Putamen (tissue), 1 donor: ENCODE measurements around the gene HNRNPH3.
A peak's percentile ranks its signal among the peaks of the same experiment; 100 is the strongest.

ENCODE experiments used
- DNase-seq: peaks from one replicate; pipeline ENCODE4 v3.0.0-alpha.2; 2016; ENCODE audit warnings: low spot score

The HNRNPH3 gene

DNA sequence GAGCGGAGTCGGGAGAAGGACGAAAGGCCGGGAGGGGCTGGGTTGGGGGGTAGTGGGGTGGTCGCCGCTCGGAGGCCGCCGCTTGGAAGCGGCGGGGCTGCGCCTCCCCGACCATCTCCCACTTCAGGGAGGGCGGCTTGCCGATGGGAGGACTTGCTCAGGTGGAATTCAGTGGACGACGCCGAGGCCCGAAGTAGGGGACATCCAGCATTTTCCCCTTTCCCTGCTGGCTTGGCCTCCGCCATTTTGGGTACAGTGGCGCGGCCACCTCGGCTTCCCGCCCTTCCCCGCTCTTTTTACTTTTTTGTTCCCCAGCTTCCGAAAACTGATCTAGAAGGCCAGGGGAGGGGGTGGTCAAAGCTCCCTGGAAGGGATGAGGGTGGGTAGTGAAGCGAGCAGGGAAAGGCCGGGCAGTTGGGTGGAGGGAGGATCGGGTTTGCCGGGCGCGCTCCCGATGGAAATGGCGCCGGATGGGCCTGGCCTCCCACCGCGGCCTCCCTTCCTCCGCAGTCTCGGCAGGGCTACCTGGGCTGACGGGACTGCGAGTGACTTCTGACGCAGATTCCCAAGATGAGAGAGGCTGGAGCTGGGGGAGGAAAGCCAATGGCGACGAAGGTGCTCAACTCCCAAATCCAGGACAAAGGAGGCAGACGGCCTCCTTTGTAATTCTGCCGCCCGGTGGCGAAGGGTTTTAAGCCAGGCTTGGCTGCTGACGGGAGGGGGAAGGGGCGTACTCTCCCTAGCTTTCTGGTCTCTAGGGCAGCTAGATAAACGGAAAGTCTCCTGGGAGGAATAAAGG lies 594 bp downstream of the HNRNPH3 start, which contains the start of gene PBLD:
Gene PBLD (minus strand): TSS at position 670 of the 799 bp plus-strand sequence. CDS start 26,084 bp downstream, outside the sequence.
- DNase-seq: peak; percentile 79

DNA sequence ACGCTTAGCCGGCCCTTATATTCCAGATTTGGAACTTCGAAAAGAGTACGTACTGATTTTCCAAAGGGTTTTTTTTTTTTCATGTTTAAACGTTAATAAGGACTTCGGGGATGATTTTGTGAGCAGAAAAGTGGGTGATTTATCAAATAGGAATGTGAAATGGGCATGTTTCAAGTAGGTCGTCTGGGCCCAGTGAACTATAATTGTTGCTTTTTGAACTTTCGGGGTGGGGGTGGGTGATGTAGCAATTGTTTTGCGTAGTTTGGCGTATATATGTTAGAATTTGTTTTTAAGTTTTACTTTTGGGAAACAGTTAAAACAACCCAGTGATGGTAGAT lies 1.2 kb downstream of the HNRNPH3 start:
- no peak for DNase-seq

DNA sequence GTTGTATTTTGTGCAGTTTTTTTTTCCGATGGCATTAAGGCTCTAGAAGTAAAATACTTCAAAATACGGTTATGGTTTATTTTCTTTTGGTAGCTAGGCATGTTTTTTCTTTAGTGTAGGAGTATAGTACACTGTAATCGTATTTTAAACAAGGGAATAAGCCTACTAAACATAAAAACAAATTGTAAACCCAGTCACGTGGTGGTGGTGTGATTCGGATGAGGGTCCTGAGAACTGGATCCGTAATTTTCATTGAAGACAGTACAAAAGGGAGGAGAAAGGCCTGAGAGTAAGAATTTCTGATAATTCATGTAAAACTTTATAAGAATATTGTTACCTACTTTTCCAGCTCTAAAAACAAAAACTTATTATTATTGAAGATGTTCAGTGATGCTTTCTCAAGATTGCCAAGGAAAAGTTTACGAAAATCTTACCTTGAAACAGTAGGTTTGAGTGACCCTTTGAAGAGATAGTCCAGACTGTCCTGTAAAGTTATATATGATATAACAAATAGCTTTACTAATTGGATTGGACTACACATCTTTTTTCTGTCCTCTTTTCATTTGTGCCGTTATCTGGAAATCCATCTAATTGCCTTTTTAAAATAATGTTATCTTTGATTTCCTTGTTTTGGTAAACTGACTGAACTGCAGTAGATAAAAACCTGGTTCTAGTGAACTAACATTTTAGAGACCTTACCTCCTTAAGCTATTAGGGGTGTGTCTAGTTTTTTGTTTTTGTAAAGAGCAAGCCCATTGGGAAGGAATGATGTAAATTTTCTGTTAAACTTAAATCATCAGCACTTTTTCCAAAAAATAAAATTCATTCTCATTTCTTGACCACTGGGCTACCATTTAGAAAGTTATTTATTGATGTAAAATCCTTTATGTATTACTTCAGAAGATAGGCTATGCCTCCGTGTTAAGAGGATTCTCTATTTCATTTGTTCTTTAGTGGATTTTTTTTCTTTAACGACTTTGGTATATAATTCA lies 1.9 kb downstream of the HNRNPH3 start:
- DNase-seq: no peak

DNA sequence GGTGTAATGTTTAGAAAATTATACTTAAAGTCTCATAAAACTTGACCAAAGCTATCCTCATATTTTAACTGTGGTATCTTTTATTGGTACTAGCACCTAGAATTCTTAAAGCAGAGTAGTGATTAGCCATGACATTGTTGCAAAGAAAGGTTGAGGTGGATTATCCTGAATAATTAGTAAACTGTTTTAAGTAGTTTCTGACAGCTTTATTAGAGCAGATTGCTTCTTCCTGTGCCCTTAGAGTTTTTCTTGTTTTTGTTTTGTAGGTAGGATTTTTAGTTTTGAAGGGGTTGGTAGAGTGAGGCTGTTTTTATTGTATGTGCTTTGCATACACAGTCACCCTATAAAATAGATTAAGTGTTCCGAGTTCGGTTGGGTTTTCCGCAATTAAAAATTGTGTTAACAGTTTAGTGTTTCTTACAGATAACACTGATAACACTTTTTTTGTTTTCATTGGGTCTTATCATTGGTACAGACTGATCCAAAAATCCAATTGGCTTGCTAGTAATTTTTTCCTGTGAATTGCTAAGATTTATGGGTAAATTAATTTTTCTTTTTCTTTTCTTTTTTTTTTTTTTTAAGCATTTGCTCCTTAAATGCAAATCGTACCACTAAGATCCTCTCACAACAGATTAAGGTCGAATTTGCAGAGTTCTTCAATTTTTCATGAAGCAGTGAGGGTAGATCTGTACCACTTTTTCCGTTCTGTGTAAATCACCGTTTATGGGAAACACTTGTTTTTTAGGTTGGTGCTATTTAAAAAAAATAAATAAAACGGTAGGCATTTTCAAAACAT lies 3.0 kb downstream of the HNRNPH3 start:
- no peak for DNase-seq

DNA sequence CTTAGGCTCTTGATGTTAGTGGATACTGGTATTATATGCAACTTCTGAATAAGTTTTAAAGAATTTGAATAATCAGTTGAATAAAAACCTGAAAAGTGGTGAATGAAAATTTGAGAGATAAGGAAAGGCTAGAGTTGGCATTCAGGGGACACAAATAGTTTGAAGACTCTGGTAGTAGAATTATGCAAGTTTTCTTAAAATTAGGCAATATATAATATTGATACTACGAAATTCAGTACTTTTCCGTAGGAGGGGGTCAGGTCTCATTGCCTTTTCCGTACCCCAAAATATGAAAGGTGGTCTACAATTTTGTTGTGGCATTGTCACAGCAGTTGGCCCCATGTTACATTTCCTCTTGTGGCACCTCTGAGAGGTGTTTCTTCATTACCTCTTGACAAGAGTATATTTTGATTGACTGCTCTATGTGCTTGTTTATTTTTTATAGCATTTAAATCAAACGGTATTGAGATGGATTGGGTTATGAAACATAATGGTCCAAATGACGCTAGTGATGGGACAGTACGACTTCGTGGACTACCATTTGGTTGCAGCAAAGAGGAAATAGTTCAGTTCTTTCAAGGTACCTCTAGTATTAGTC lies 5.0 kb downstream of the HNRNPH3 start:
- DNase-seq: no peak

DNA sequence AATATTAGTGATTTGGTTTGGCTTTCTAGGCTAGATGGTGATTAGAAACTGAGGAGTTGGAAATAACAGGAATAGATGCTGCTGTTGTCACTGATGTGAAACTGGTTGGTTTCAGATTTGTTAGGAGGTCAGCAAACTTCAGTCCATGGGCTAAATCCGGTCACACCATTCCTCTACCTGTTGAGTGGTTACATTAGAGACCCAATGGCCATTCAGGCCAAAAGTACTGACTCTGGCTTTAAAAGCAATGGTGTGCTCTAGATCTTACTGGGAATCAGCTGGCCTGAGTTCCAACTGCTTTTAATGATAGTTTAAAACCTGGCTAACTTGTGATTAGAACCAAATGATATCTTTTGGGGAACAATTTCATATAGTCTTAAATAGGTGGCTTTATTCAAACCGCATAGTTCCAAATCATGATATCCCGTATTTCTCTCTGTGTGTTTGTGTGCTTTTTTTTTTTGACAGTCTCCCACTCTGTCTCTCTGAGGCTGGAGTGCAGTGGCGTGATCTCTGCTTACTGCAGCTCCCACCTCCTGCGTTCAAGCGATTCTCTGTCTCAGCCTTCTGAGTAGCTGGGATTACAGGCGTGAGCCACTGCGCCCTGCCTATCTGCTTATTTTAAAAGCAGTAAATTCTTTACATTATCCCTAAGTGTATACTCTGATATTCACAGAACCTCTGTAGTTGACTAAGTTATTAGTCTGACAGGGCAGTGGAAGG lies 8.7 kb downstream of the HNRNPH3 start:
- DNase-seq: no peak

DNA sequence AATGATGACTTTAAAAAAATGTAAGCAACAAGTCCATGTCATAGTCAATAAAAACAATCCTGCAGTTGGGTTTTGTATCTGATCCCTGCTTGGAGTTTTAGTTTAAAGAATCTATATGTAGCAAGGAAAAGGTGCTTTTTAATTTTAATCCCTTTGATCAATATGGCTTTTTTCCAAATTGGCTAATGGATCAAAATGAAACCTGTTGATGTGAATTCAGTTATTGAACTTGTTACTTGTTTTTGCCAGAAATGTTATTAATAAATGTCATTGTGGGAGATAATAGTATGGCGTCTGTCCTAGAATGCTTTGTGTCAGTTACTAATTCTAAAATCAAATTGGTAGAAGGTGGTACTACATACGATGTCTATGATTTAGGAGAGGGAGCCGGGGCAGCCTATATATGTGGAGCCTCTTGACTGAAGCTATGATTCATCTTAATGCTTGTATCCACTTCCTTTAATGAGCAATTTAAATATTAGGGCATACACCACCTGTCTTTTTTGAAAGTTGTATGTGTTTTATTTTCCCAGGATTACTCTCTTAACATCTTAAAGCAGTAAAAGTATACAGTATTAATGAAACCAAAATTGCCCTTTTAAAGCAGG lies 11.1 kb downstream of the HNRNPH3 start:
- DNase-seq: no peak

DNA sequence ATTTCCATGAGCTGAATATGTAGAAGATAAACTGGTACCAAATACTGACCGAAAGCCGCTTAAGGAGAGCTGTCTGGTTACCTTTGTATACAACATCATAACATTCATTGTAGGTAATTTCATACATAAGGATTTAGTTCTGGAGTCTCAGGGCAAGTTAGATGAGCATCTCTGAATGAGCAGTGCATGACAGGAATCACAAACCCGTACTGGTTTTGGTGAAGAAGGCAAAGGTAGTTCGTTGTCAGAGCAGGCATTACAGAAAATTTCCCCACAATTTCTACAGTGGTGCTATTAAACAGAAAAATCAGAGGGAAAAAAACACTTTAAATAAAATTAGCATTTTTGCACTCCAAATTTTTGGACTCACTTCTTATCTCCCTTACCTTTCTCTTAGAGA lies 13.8 kb downstream of the HNRNPH3 start:
- no peak for DNase-seq

DNA sequence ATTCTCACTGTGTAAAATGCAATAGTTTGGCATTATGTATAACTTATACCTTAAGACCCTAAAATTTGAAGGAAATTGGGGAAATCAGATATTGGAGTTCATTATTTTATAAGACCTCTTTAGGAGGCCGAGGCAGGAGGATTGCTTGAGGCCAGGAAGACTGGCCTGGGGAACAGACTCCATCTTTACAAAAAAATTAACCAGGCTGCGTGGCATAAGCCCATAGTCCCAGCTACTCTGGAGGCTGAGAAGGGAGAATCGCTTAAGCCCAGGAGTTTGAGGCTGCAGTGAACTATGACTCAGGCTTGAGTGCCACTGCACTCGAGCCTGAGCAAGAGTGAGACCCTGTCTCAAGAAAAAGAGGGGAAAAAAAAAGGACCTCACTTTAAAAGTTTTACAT lies 14.9 kb downstream of the HNRNPH3 start:
- no peak for DNase-seq

DNA sequence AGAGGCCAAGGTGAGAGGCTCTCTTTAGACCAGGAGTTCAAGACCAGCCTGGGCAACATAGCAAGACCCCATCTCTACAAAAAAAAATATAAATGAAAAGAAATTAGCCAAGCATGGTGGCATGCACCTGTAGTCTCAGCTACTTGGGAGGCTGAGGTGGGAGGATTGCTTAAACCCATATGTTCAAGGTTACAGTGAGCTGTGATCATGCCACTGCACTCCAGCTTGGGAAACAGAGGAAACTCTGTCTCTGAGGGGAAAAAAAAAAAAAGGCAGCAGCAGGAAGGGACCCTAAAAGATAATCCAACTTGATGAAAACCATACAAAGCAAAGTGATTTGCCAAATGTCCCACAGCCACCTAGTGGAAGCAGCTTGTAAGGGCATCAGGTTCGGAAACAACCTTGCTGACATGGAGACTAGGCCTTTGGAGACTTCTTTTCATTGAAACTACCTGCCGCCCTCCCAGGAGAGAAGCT lies 16.4 kb downstream of the HNRNPH3 start:
- DNase-seq: no peak

DNA sequence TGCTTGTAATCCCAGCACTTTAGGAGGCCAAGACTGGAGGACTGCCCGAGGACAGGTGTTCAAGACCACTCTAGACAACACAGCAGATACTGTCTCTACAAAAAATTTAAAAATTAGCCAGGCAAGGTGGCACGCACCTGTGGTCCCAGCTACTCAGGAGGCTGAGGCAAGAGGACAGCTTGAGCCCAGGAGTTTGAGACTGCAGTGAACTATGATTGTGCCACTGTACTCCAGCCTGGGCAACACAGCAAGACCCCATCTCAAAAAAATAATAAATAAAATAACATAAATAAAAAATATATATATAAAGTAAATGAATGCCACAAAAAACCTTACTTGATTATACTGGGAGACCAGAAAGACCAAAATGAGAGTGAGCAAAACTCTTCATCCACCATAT lies 21.7 kb downstream of the HNRNPH3 start:
- no peak for DNase-seq

DNA sequence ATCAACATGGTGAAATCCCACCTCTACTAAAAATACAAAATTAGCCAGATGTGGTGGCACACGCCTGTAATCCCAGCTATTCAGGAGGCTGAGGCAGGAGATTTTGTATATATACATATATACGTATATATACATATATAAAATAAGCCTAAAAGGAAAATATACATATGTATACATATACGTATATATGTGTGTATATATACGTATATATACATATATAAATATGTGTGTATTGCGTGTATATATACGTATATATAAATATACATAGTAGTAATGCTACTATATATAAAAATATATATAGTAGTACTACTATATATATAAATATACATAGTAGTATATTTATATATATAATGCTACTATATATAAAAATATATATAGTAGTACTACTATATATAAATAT lies 27.3 kb downstream of the HNRNPH3 start:
- DNase-seq: no peak

DNA sequence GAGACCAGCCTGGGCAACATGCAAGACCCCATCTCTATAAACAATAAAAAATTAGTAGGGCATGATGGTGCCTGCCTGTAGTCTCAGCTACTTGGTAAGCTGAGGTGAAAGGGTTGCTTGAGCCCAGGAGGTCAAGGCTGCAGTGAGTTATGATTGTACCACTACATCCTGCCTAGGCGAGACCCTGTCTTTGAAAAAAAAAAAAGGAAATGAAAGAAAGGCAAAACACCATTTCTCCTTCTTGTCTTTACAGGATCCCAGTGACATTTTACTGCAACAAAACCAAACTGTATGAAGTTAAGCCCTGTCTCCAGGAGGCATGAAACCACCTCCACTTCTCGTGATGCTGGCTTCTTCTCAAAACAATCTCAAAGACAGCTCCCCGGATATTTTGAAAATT lies 30.7 kb downstream of the HNRNPH3 start:
- DNase-seq: no peak

DNA sequence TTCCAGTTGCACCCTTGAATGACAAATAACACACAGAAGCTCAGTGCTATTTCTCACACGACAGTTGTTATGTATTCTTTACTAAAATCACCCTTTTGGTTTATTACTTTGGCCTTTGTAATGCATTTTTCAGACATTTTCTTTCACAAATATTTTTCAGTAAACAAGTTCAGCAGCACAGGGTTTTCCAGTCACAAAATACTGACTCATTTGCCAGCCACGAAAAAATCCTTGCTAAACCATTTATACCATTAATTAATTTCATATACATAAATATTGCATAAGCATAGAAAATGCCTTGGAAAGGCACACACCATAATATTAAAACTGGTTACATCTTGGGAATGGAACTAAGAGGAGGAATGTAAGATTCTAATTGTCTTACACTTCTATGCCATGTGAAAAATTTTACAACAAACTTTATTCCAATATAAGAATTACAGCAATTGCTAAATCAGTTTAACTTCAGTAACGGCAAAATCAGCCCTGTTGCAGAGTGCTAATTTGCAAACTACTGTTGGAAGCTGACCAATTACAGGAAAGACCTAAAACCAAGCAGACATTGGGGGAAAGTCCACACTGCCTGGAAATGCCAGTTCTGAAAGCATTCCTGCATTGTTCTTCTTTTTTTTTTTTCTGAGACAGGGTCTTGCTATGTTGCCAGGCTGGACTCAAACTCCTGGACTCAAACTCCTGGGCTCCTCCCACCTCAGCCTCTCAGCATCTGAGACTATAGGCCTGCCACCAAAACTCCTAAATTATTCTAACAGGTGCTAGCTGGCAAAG lies 32.4 kb downstream of the HNRNPH3 start:
- no peak for DNase-seq

DNA sequence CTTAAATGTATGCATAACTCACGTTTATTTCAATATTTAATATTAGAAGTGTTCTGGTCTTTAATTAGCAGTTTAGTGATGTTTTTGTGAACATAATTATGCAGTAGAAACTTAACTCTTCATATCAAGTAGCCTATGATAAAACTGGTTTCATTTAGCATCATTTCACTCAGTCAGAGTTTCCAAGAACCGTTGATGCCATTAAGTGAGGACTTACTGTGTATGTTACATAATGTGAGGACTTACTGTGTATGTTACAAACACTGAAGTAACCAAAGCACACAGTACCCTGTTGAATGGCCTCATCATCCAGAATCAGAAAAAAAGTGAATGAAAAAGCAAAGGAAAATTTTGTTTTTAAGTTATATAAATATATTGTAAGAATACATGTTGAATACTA lies 33.7 kb downstream of the HNRNPH3 start:
- DNase-seq: no peak

DNA sequence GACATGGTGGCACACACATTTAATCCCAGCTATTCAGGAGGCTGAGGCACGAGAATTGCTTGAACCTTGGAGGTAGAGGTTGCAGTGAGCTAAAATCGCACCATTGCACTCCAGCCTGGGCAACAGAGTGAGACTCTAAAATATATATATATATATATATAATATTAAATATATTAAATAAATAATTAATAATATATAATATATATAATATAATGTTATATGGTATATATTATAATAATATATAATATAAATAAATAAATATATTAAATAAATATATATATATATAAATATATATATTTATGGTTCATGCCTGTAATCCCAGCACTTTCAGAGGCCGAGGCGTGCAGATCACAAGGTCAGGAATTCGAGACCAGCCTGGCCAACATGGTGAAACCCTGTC lies 34.7 kb downstream of the HNRNPH3 start:
- no peak for DNase-seq

DNA sequence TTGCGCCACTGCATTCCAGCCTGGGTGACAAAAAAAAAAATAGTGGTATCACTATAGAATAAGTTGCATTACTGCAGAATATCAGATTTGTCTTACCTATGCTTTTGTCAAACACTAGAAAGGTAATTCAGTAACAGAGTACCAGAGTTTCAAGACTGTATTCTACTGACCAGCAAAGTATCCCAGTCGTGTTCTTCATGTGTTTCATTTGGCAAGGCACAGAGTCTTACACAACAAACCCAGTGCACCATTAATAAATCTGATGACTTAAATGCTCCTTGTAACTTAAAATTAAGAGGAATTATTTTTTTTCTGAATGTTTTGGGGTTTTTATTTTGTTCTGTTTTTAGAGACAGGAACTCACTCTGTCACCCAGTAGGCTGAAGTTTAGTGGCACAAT lies 35.3 kb downstream of the HNRNPH3 start:
- DNase-seq: no peak

DNA sequence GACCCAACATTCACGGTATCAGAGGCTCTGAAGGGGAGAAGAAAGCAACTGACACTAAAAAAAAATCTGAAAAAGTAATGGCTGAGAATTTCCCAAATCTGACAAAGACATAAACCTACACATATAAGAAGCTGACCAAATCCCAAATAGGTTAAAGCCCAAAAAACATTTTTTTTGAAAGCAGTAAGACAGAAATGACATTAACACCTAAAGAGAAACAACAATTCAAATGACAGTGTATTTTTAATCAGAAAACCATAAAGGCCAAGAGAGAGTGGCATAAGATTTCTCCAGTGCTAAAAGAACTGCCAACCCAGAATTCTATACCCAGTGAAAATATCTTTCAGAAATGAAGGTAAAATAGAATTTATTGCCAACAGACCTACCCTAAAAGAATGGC lies 39.7 kb downstream of the HNRNPH3 start:
- DNase-seq: no peak

DNA sequence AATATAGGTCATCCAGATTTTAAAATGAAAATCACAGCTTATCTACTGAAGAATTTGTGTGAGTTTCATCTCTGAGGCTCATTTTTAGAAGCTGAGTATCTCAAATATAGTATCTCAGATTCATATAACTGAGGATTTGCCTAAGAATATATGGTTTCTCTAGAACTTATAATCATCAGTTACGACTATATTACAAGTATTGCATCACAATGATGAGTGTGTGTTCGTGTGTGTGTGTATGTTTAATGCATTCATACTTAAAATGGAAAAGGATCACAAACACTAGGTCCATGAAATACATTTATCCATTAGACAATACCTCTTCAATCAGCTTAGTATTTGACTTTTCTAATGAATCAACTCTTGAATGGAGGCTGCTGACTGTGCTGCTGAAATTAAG lies 53.9 kb downstream of the HNRNPH3 start:
- DNase-seq: no peak
